Stimulated activated CD4-positive, alpha-beta T cell treated with anti-CD3 and anti-CD28 coated beads, Interleukin-15, amount 100 ng/mL, for 24 hours (primary cell): Measurements from ENCODE around the gene ARIH1.
"Not testable (repeated sequence)": the region's sequence is repeated elsewhere in the genome, so short reads cannot be mapped to it uniquely, and the experiment has no call there.

Experiments used
- DNase-seq: peaks from one replicate; pipeline ENCODE4 v3.0.0-alpha.2; 2020

The ARIH1 gene

GRCh38 chr15:72545156-72545555, 71.0 kb downstream of the ARIH1 start:
- DNase-seq, result no peak

- peak; percentile 58 for DNase-seq
Measured at GRCh38 chr15:72554471-72555425, 80.6 kb downstream of the ARIH1 start.

- DNase-seq, result no peak
Measured at GRCh38 chr15:72559781-72560180, 85.7 kb downstream of the ARIH1 start.

- no peak for DNase-seq
Measured at GRCh38 chr15:72560458-72560857, 86.3 kb downstream of the ARIH1 start.

- DNase-seq, result no peak
Measured at GRCh38 chr15:72562386-72562785, 88.3 kb downstream of the ARIH1 start.

- no peak for DNase-seq
Measured at GRCh38 chr15:72562878-72563277, 88.7 kb downstream of the ARIH1 start.

- no peak for DNase-seq
Measured at GRCh38 chr15:72564091-72564490, 90.0 kb downstream of the ARIH1 start.

- DNase-seq, result no peak
Measured at GRCh38 chr15:72566973-72567372, 92.8 kb downstream of the ARIH1 start.

- no peak for DNase-seq
Measured at GRCh38 chr15:72570059-72570458, 95.9 kb downstream of the ARIH1 start.

GRCh38 chr15:72579814-72580213, 105.7 kb downstream of the ARIH1 start:
- DNase-seq, result no peak

- DNase-seq, result no peak
Measured at GRCh38 chr15:72584006-72584405, 109.9 kb downstream of the ARIH1 start.

- no peak for DNase-seq
Measured at GRCh38 chr15:72585025-72585424, 110.9 kb downstream of the ARIH1 start.

- DNase-seq, result no peak
Measured at GRCh38 chr15:72585476-72586058, 111.4 kb downstream of the ARIH1 start.

GRCh38 chr15:72588096-72588495, 114.0 kb downstream of the ARIH1 start:
- no peak for DNase-seq

- DNase-seq, result no peak
Measured at GRCh38 chr15:72590427-72590826, 116.3 kb downstream of the ARIH1 start.

GRCh38 chr15:72591361-72591760, 117.2 kb downstream of the ARIH1 start:
- no peak for DNase-seq

- DNase-seq, result no peak
Measured at GRCh38 chr15:72592097-72592496, 118.0 kb downstream of the ARIH1 start.

GRCh38 chr15:72592676-72593075, 118.5 kb downstream of the ARIH1 start:
- no peak for DNase-seq

GRCh38 chr15:72593838-72594237, 119.7 kb downstream of the ARIH1 start:
- DNase-seq, result no peak

- DNase-seq, result peak; percentile 29
Measured at GRCh38 chr15:72599855-72600464, 125.8 kb downstream of the ARIH1 start.

- DNase-seq, result no peak
Measured at GRCh38 chr15:72604794-72605193, 130.7 kb downstream of the ARIH1 start.

GRCh38 chr15:72608084-72608483, 134.0 kb downstream of the ARIH1 start:
- DNase-seq, result not testable (repeated sequence)

GRCh38 chr15:72609862-72610261, 135.7 kb downstream of the ARIH1 start:
- DNase-seq, result no peak

- not testable (repeated sequence) for DNase-seq
Measured at GRCh38 chr15:72612324-72612723, 138.2 kb downstream of the ARIH1 start.
